ENCODE results near the gene RBM47. TPM values are rescaled to one million over a fixed set of nuclear protein-coding genes. Genes with fewer than 3 reads are reported as not detected.

RBM47 gene
- total and polyA plus RNA-seq, 2 of the 4 experiments (the other 2 are of a cell fraction), result 0.44 to 1.1 TPM

DNA sequence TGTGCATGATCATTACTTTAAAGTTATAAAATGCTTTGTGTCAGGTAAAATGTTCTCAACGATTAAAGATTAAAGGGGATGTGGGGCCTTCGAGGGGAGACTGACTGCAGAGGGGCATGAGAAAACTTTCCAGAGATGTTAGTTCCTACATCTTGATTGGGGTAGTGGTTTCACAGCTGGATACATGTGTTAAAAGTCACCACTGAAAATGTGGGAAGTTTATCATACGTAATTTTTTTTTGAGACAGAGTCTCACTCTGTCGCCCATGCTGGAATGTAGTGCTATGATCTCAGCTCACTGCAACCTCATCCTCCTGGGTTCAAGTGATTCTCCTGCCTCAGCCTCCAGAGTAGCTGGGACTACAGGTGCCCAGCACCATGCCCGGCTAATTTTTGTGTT is 79.5 kb downstream of the RBM47 start:
- TF ChIP-seq, protein P1, sequence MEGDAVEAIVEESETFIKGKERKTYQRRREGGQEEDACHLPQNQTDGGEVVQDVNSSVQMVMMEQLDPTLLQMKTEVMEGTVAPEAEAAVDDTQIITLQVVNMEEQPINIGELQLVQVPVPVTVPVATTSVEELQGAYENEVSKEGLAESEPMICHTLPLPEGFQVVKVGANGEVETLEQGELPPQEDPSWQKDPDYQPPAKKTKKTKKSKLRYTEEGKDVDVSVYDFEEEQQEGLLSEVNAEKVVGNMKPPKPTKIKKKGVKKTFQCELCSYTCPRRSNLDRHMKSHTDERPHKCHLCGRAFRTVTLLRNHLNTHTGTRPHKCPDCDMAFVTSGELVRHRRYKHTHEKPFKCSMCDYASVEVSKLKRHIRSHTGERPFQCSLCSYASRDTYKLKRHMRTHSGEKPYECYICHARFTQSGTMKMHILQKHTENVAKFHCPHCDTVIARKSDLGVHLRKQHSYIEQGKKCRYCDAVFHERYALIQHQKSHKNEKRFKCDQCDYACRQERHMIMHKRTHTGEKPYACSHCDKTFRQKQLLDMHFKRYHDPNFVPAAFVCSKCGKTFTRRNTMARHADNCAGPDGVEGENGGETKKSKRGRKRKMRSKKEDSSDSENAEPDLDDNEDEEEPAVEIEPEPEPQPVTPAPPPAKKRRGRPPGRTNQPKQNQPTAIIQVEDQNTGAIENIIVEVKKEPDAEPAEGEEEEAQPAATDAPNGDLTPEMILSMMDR (conservative IDR thresholded peaks at IDR 0.05; ENCODE audit: low read depth, low read length), result no peak
- TF ChIP-seq MAZ (IDR thresholded peaks at IDR 0.05; ENCODE audit: borderline replicate concordance, low read depth, low read length), result no peak
- no peak for TF ChIP-seq RFX5 (IDR thresholded peaks at IDR 0.05; ENCODE audit: low read depth, low read length)
- TF ChIP-seq, protein P2, sequence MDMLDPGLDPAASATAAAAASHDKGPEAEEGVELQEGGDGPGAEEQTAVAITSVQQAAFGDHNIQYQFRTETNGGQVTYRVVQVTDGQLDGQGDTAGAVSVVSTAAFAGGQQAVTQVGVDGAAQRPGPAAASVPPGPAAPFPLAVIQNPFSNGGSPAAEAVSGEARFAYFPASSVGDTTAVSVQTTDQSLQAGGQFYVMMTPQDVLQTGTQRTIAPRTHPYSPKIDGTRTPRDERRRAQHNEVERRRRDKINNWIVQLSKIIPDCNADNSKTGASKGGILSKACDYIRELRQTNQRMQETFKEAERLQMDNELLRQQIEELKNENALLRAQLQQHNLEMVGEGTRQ (IDR thresholded peaks at IDR 0.05; ENCODE audit: low read depth, low read length), result no peak
- no peak overlapping the region for H3K4ac ChIP-seq (ENCODE audit: low read depth, low read length)
- H3K9ac ChIP-seq (ENCODE audit: low read depth, low read length), result no peak overlapping the region
- H3K14ac ChIP-seq (replicated peaks; ENCODE audit: low read depth, low read length), result no peak overlapping the region
- intact Hi-C loops (cut with micrococcal nuclease), result loop anchor here (2.0 to 5.0 kb wide), 2 partner anchors 398 to 493 kb away; partner anchors contain the start of gene N4BP2
- H2AK5ac ChIP-seq (ENCODE audit: low read depth, low read length), result no peak overlapping the region
- H4K8ac ChIP-seq (ENCODE audit: low read depth in 2 of 2, low read length in 2 of 2), result no peak overlapping the region
- no peaks in the 10 kb centered on the region for H3K36me3 ChIP-seq (ENCODE audit: control insufficient read depth, insufficient read depth, low read length)
- BruUV-seq (replicated peaks), result no TSS peak
- H2BK120ac ChIP-seq (ENCODE audit: low read depth, low read length), result no peak overlapping the region
- no peaks in the 10 kb centered on the region for H4K20me1 ChIP-seq (ENCODE audit: insufficient read depth, low read length)
- no peak overlapping the region for H2BK5ac ChIP-seq (ENCODE audit: low read depth, low read length, poor library complexity, severe bottlenecking)
- DNase-seq (no peak), ATAC-seq (ENCODE audit: low read depth) (no peak)
- H3K4me2 ChIP-seq (ENCODE audit: low read depth, low read length), result no peak overlapping the region
- no peaks in the 10 kb centered on the region for H3K9me3 ChIP-seq (ENCODE audit: control insufficient read depth, insufficient read depth, low read length)
- H3K27me3 ChIP-seq (ENCODE audit: control insufficient read depth, insufficient read depth, low read length), result no peaks in the 10 kb centered on the region
- WGBS, 2 experiments (ENCODE audit: extremely low coverage in 2 of 2, insufficient read length in 1 of 2), result 94% methylated on average over 2 of the region's 5 CpGs; no CpG with 5 or more reads in 1 of the 2 experiments
- no peak overlapping the region for H3K23ac ChIP-seq (ENCODE audit: low read depth, low read length)
- H3K27ac ChIP-seq (ENCODE audit: insufficient read depth, low read length), result no peak overlapping the region
- 0 out of 2 replicates have a peak, but pooled peaks cover 5% of the 10 kb centered on the region for H3K4me1 ChIP-seq (ENCODE audit: control insufficient read depth, insufficient read depth, low read length)
- in situ Hi-C loops (cut with MboI; ENCODE audit: low sequenced_read_pairs), result no loop called here
- H3K4me3 ChIP-seq (ENCODE audit: insufficient read depth, low read depth, low read length), result no peak overlapping the region
- H2AK9ac ChIP-seq (replicated peaks; ENCODE audit: low read depth, low read length, poor library complexity), result no peak overlapping the region
- POLR2A ChIA-PET (ENCODE audit: unreplicated experiment), result no interaction called here
- no peak overlapping the region for H2AFZ ChIP-seq (replicated peaks; ENCODE audit: low read length, poor library complexity)
- dilution Hi-C loops (cut with HindIII; ENCODE audit: low sequenced_read_pairs, unreplicated experiment), result no loop called here
- no peak overlapping the region for H2BK20ac ChIP-seq (ENCODE audit: low read depth, low read length)
- peaks cover 7% of the 10 kb centered on the region; the same call in 1 of the 2 replicates for H3K9me1 ChIP-seq (ENCODE audit: insufficient read depth, low read length)
- no peak overlapping the region for H4K91ac ChIP-seq (ENCODE audit: insufficient read depth, low read depth, low read length)
- H3K56ac ChIP-seq (ENCODE audit: extremely low read depth, insufficient read depth, low read length), result no peak overlapping the region
- H3K79me1 ChIP-seq (ENCODE audit: low read depth in 1 of 2, low read length in 2 of 2), result no peaks in the 10 kb centered on the region
- H3K18ac ChIP-seq (ENCODE audit: low read depth, low read length), result no peak overlapping the region
- no peak overlapping the region for H2BK15ac ChIP-seq (ENCODE audit: low read depth, low read length)
- CTCF ChIA-PET, result interaction anchor here (1.3 kb wide), 1 partner anchor 9 kb away, joined by 3 read pairs; no protein-coding TSS in a partner anchor
- no peak overlapping the region for H4K5ac ChIP-seq (ENCODE audit: low read depth, low read length)
